Embryonic facial prominence (tissue), 1 donor: ENCODE measurements around the gene ELK1.
"Not testable (repeated sequence)": the region's sequence is repeated elsewhere in the genome, so short reads cannot be mapped to it uniquely, and the experiment has no call there.

Experiments
- DNase-seq: peaks from one replicate; pipeline ENCODE4 v3.0.0-alpha.2; 2016; ENCODE audit errors: extremely low spot score

Gene ELK1

GRCh38 chrX:47611926-47612325 is 38.4 kb downstream of the ELK1 start:
- no peak for DNase-seq

GRCh38 chrX:47611489-47611888 is 38.9 kb downstream of the ELK1 start:
- no peak for DNase-seq

- no peak for DNase-seq
Observed at GRCh38 chrX:47610511-47610910, 39.9 kb downstream of the ELK1 start.

GRCh38 chrX:47608130-47608810 is 42.1 kb downstream of the ELK1 start:
- no peak for DNase-seq

- DNase-seq, result no peak
Observed at GRCh38 chrX:47607091-47607490, 43.3 kb downstream of the ELK1 start.

GRCh38 chrX:47605024-47605423 is 45.3 kb downstream of the ELK1 start:
- no peak for DNase-seq

GRCh38 chrX:47603125-47603524 is 47.2 kb downstream of the ELK1 start:
- DNase-seq, result not testable (repeated sequence)

GRCh38 chrX:47597222-47597621 is 53.1 kb downstream of the ELK1 start:
- no peak for DNase-seq

GRCh38 chrX:47596256-47596655 is 54.1 kb downstream of the ELK1 start:
- no peak for DNase-seq

- no peak for DNase-seq
Observed at GRCh38 chrX:47595716-47596251, 54.6 kb downstream of the ELK1 start.

GRCh38 chrX:47593522-47593921 is 56.8 kb downstream of the ELK1 start:
- no peak for DNase-seq

GRCh38 chrX:47590984-47591383 is 59.4 kb downstream of the ELK1 start:
- no peak for DNase-seq

GRCh38 chrX:47587906-47588735 is 62.2 kb downstream of the ELK1 start:
- no peak for DNase-seq

GRCh38 chrX:47587091-47587891 is 63.1 kb downstream of the ELK1 start:
- DNase-seq, result no peak

GRCh38 chrX:47586043-47586787 is 64.1 kb downstream of the ELK1 start:
- DNase-seq, result no peak
